ENCODE measurements around the gene ANXA6. TPM values are rescaled to one million over a fixed set of nuclear protein-coding genes. Genes with fewer than 3 reads are reported as not detected.
A peak's percentile ranks its signal among the peaks of the same experiment; 100 is the strongest.

The ANXA6 gene
- total and polyA plus RNA-seq, 4 donors: 61.4 to 208 (median 155) TPM

GRCh38 chr5:151093476-151093889 is 64.1 kb downstream of the ANXA6 start:
- Histone ChIP-seq H3K27me3 (ENCODE audit: control insufficient read depth in 3 of 3, insufficient read depth in 3 of 3, low read length in 2 of 3) (no peaks in the 10 kb centered on the region), H3K9ac (ENCODE audit: insufficient read depth in 1 of 2, low read length in 2 of 2) (peak overlapping the region in 1 of 2 donors; percentile 17), H3K27ac (ENCODE audit: low read depth in 1 of 2, low read length in 1 of 2) (peak overlapping the region; percentile 68 to 90), H3K4me3 (no peak overlapping the region), H3K36me3 (ENCODE audit: control insufficient read depth in 4 of 4, insufficient read depth in 4 of 4, low read length in 4 of 4) (peaks cover 0 to under 1% (median 0%) of the 10 kb centered on the region in 4 donors), H3K9me3 (ENCODE audit: control insufficient read depth in 4 of 4, insufficient read depth in 3 of 4, low read length in 3 of 4) (no peaks in the 10 kb centered on the region), H3K4me1 (ENCODE audit: control insufficient read depth in 5 of 5, insufficient read depth in 5 of 5, low read length in 5 of 5) (peaks cover 0 to 40% (median 32%) of the 10 kb centered on the region in 5 donors)
- ATAC-seq (ENCODE audit: insufficient read depth, low FRiP score) (peak; percentile 60), DNase-seq (peak; percentile 42 to 86 (median 72))
- no peak for TF ChIP-seq CTCF (IDR thresholded peaks at IDR 0.05; ENCODE audit: control extremely low read depth, extremely low read depth)
- WGBS, 2 donors: 6 to 8% methylated on average over 2 of the region's 2 CpGs

GRCh38 chr5:151092762-151093161 is 64.8 kb downstream of the ANXA6 start:
- WGBS, 2 donors: 68 to 80% methylated on average over 2 of the region's 2 CpGs
- H3K4me3 ChIP-seq: no peak overlapping the region
- no peaks in the 10 kb centered on the region for H3K9me3 ChIP-seq (ENCODE audit: control insufficient read depth in 4 of 4, insufficient read depth in 3 of 4, low read length in 3 of 4)
- no peak for TF ChIP-seq CTCF (IDR thresholded peaks at IDR 0.05; ENCODE audit: control extremely low read depth, extremely low read depth)
- DNase-seq: no peak
- H3K9ac ChIP-seq (ENCODE audit: insufficient read depth in 1 of 2, low read length in 2 of 2): no peak overlapping the region
- no peak for ATAC-seq (ENCODE audit: insufficient read depth, low FRiP score)
- H3K27ac ChIP-seq (ENCODE audit: low read depth in 1 of 2, low read length in 1 of 2): peak overlapping the region in 1 of 2 donors; percentile 52
- peaks cover 0 to 46% (median 32%) of the 10 kb centered on the region in 5 donors for H3K4me1 ChIP-seq (ENCODE audit: control insufficient read depth in 5 of 5, insufficient read depth in 5 of 5, low read length in 5 of 5)
- no peaks in the 10 kb centered on the region for H3K36me3 ChIP-seq (ENCODE audit: control insufficient read depth in 4 of 4, insufficient read depth in 4 of 4, low read length in 4 of 4)
- H3K27me3 ChIP-seq (ENCODE audit: control insufficient read depth in 3 of 3, insufficient read depth in 3 of 3, low read length in 2 of 3): no peaks in the 10 kb centered on the region

GRCh38 chr5:151089726-151090125 is 67.9 kb downstream of the ANXA6 start:
- H3K9me3 ChIP-seq (ENCODE audit: control insufficient read depth in 4 of 4, insufficient read depth in 3 of 4, low read length in 3 of 4): no peaks in the 10 kb centered on the region
- H3K27me3 ChIP-seq (ENCODE audit: control insufficient read depth in 3 of 3, insufficient read depth in 3 of 3, low read length in 2 of 3): no peaks in the 10 kb centered on the region
- H3K4me3 ChIP-seq: no peak overlapping the region
- no peak overlapping the region for H3K27ac ChIP-seq (ENCODE audit: low read depth in 1 of 2, low read length in 1 of 2)
- no peak for ATAC-seq (ENCODE audit: insufficient read depth, low FRiP score)
- TF ChIP-seq CTCF (IDR thresholded peaks at IDR 0.05; ENCODE audit: control extremely low read depth, extremely low read depth): no peak
- no peak for DNase-seq
- WGBS, 2 donors: 49 to 53% methylated on average over 2 of the region's 2 CpGs
- no peak overlapping the region for H3K9ac ChIP-seq (ENCODE audit: insufficient read depth in 1 of 2, low read length in 2 of 2)
- no peaks in the 10 kb centered on the region for H3K36me3 ChIP-seq (ENCODE audit: control insufficient read depth in 4 of 4, insufficient read depth in 4 of 4, low read length in 4 of 4)
- peaks cover 0 to 60% (median 28%) of the 10 kb centered on the region in 5 donors for H3K4me1 ChIP-seq (ENCODE audit: control insufficient read depth in 5 of 5, insufficient read depth in 5 of 5, low read length in 5 of 5)

GRCh38 chr5:151088986-151089385 is 68.6 kb downstream of the ANXA6 start:
- H3K4me1 ChIP-seq (ENCODE audit: control insufficient read depth in 5 of 5, insufficient read depth in 5 of 5, low read length in 5 of 5): peaks cover 0 to 53% (median 21%) of the 10 kb centered on the region in 5 donors

More at GRCh38 chr5:151088986-151089385, 68.6 kb downstream of the ANXA6 start:
- WGBS, 2 donors: 77 to 83% methylated on average over 4 of the region's 4 CpGs
- ATAC-seq (ENCODE audit: insufficient read depth, low FRiP score) (no peak), DNase-seq (no peak)
- no peak overlapping the region for H3K9ac ChIP-seq (ENCODE audit: insufficient read depth in 1 of 2, low read length in 2 of 2)
- no peak overlapping the region for H3K4me3 ChIP-seq
- H3K9me3 ChIP-seq (ENCODE audit: control insufficient read depth in 4 of 4, insufficient read depth in 3 of 4, low read length in 3 of 4): no peaks in the 10 kb centered on the region
- no peaks in the 10 kb centered on the region for H3K27me3 ChIP-seq (ENCODE audit: control insufficient read depth in 3 of 3, insufficient read depth in 3 of 3, low read length in 2 of 3)
- no peak overlapping the region for H3K27ac ChIP-seq (ENCODE audit: low read depth in 1 of 2, low read length in 1 of 2)
- TF ChIP-seq CTCF (IDR thresholded peaks at IDR 0.05; ENCODE audit: control extremely low read depth, extremely low read depth): no peak
- no peaks in the 10 kb centered on the region for H3K36me3 ChIP-seq (ENCODE audit: control insufficient read depth in 4 of 4, insufficient read depth in 4 of 4, low read length in 4 of 4)
